Left lobe of liver (tissue), 2 donors: ENCODE measurements around the gene KRT5. TPM values are rescaled to one million over a fixed set of nuclear protein-coding genes. Genes with fewer than 3 reads are reported as not detected.
A peak's percentile ranks its signal among the peaks of the same experiment; 100 is the strongest.
"Not testable (repeated sequence)": the region's sequence is repeated elsewhere in the genome, so short reads cannot be mapped to it uniquely, and the experiment has no call there.

Experiments used
- ATAC-seq: fragments of 200-7000 bp; cut with Tn5 transposase; one replicate; pipeline ENCODE4 v1.9.1; 2020; ENCODE audit warnings: mild to moderate bottlenecking, moderate library complexity
- DNase-seq: peaks from one replicate; pipeline ENCODE4 v3.0.0-alpha.2; 2020; ENCODE audit warnings: low spot score
- total RNA-seq: library from RNA; stranded (reverse); gene quantifications from one replicate; pipeline ENCODE4 v1.2.1, GENCODE V29; 2021
- donor health status: DM: no; HTN: no; CAD: no; lungs with moderate emphysema.
- donor health status: DM: no; HTN: yes; CAD: no.

The KRT5 gene
- total RNA-seq, 1 donor from 2014 or later = not detected

DNA sequence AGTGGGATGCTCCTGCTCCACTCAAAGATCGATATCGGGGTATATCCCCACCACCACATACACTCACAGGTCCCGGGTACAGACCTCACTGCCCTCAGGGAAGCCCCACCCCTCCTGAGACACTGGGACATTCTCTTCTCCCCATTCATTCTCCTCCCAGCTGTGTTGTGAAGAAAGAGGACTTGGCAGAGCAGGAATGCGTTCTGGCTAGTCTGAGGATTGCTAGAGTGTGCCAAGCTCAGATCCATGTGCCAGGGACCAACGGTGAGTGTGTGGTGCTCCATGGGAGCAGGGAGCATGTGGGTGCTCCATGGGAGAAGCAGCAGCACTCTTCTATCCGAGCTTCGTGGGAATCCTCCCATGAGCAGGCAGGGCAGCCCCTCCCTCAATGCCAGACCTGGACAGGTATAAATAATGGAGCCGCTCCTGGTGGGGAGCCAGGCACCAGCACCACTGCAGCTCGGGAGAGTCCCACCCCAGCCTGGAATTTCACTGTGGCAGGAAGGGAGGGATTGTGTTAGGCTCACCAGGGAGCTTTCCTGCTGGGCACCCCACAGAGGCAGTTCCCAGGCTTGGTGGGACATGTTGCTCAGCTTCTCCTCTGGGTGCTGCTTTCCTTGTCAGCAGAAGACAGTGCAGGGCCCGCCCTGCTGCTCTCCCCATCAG is 2.3 kb upstream of the KRT5 start:
- no peak for ATAC-seq

DNA sequence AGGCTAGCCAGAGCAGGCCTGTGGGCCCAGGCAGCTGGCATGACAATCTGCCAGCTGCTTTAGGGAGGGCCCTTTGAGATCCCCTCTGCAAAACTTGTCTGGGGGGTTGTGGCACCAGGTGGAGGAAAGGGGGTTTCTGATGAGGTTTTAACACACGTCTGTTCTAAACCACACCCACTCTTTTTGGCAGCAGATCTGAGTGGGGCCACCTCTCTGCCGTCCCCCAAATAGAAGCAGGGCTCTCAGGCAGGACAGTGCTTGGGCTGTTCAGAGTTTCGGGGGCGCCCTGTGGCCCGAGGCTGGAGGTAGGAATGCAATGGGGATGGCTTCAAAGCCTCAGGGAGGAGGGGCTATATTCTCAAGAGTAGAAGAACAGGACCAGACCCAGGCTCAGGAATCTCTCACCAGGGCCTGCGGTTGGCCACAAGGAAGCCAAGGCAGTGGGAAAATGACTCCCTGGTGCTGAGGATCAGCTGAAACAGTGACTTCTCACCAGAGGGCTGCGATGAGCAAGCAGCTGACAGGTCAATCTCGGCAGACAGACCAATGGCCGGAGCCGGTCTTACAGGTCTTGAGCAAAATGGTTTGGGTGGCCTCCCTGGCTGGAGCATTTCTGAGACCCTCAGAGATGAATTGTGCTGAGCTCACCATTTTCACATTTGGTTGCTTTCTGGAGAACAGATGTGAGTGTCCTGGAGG is 1.5 kb upstream of the KRT5 start:
- ATAC-seq (no peak), DNase-seq (peak; percentile 19)

More for the DNA sequence above, 2.3 kb upstream of the KRT5 start:
- peak; percentile 34 for DNase-seq

DNA sequence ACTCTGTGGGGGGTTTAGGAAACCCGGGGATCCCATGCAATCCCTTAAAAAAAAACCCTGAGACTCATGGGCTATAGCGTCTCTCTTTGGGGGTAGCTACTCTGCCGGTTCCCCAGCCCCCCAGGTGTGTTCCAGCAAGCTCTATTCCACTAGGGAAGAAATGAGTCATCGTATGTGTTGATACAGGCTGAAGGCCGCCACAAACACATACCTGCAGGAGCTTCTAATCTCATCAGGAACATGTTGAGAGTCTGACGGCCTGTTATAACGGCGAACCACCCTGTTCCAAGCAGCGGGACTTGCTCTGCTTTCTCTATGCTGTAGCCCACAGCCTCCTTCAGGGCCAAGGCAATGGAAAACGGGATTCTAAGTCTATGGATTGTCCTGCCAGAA is 977 bp upstream of the KRT5 start:
- ATAC-seq (no peak), DNase-seq (peak; percentile 26)

- DNase-seq = no peak
Observed at GRCh38 chr12:52519387-52519703, 849 bp downstream of the KRT5 start.

GRCh38 chr12:52518574-52519386 is 1.4 kb downstream of the KRT5 start:
- ATAC-seq (no peak), DNase-seq (peak; percentile 36)

More at GRCh38 chr12:52519387-52519703, 849 bp downstream of the KRT5 start:
- no peak for ATAC-seq

DNA sequence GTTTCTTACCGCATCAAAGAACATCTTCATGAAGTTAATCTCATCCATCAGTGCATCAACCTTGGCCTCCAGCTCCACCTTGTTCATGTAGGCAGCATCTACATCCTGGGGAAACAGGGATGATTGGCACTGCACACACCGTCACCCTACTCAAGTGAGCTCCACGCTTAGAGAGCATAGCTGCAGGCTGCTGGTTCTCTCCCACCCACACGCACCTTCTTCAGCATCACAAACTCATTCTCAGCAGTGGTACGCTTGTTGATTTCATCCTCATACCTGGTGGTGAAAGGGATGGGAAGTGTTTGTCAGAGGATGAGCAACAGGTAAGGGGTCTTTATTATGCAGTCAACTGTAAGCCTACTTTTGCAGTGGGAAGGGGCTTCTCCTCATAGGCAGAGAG is 2.3 kb downstream of the KRT5 start:
- DNase-seq (no peak), ATAC-seq (no peak)

- no peak for ATAC-seq
- no peak for DNase-seq
Observed at GRCh38 chr12:52517005-52517835, 3.0 kb downstream of the KRT5 start.

DNA sequence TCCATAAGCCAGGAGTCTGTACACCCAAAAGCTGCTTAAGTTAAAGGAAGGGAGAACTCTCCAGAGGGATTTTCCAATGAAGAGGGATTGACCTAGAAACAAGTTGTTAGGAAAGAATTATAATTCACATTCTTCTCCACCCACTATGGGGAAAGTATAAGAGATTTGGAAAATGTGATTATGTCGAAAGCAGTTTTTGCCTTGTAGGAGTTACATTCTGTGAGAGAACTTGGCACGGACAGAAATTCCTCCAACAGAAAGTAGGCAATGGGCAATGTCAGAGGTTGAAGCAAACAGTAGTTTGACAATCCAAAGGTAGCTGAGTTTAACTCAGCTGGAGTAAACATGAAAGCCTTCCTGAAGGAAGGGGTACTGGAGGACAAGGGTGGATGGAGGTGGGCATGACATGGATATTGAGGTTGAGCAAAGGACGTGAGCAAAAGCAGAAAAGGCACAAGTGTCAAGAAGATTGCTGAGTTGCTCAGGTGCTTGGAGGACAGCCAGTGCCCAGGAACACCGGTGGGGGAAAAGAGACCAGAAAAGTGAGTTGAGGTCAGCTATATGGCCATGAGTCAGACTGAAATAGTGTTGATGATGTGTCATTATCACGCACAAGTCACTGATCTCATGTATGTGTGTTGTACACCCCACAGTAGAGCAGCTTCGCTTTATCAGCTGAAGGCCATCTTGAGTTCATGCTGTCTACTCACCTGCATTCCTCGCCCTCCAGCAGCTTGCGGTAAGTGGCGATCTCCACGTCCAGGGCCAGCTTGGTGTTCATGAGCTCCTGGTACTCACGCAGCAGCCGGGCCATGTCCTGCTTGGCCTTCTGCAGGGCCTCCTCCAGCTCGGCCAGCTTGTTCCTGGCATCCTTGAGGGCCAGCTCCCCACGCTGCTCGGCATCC is 4.0 kb downstream of the KRT5 start:
- ATAC-seq (peak; percentile 70), DNase-seq (peak; percentile 35)

- no peak for ATAC-seq
- DNase-seq = no peak
Observed at GRCh38 chr12:52515319-52515646, 4.9 kb downstream of the KRT5 start.

- DNase-seq = peak; percentile 35
- ATAC-seq = no peak
Observed at GRCh38 chr12:52514471-52515318, 5.5 kb downstream of the KRT5 start.

DNA sequence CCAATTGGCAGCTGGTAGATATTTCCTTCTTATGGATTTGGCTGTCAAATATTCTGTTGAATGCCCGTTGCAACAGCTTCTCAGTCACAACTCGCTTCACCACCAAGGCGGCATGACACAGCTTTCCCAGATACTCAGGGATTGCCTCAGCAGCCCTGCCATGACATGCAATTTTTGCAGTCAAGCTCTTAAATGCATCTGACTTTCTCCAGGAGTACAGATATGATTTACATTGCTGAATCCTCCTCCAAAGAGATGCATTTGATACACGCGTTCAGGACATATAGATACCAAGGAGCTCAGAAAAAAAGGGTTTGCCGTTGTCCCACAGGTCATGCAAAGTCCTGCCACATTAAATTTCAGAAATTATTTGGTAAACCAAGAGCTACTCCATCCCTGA is 6.5 kb downstream of the KRT5 start:
- DNase-seq (no peak), ATAC-seq (no peak)

DNA sequence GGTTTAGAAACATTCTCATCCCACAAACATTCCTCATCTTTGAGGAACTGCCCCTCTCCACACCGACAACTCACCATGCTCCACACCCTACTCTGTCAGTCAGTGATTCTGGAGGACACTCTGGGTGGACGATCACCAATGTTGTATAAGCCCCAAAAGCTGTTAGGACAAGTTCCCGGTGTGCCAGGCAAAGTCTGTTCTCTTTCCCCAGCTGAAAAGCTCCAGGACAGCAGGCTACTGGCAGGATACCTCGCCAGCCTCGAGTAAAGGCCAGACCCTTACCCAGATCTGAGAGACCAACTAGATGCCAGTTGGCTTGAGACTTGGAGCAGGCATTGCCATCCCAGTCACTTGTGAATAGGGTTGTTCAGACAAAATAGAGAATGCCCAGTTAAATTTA is 12.0 kb downstream of the KRT5 start:
- no peak for ATAC-seq
- peak; percentile 19 for DNase-seq

DNA sequence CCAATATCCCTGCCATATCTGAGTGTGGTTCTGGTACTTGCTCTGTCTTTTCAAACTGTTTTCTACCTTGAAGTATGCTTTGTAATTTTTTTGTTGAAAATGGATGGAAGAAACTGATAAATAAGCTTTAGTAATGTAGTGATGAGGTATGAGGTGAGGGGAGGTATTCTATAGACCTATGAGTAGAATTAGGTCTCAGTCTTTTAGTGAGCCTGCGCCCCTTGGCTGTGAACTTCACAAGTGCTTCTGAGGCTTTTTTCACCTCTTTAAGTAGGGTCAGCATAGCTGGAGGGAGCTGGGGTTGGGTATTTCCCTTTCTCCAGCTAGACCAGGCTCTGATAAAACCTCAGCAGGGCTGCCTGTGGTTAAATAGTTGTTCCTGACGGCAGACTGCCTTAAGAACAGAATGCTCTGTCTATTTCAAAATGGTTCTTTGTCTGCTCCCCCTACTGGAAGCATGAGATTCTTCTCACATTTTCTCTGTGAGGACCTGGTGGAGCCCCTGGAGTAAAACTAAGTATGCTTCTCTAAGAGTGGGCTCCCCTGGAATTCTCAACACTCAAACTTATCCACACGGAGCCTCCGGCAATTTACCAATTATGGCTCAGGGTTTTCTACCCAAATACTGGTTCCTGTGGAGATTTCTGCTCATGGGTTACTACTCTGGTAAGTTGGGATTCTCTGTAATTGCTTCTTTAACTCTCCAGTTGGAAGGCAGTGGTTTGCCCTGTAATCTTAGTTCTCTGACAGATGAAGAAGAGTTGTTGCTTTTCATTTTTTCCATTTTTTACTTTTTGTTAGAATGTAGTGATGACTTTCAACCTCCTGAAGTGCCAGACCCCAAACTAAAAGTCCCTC is 13.1 kb downstream of the KRT5 start:
- DNase-seq (peak; percentile 15), ATAC-seq (peak; percentile 81)

- DNase-seq = no peak
- no peak for ATAC-seq
Observed at GRCh38 chr12:52502877-52503276, 17.3 kb downstream of the KRT5 start.

DNA sequence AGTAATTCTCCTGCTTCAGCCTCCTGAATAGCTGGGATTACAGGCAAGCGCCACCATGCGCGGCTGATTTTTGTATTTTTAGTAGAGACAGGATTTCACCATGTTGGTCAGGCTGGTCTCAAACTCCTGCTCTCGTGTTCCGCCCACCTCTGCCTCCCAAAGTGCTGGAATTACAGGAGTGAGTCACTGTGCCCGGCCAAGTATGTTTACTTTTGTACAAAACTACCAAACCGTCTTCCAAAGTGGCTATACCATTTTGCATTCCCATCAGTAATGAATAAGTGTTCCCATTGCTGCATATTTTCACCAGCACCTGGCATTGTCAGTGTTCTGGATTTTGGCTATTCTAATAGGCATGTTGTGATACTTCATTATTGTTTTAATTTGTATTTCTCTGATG is 18.7 kb downstream of the KRT5 start:
- DNase-seq = no peak

DNA sequence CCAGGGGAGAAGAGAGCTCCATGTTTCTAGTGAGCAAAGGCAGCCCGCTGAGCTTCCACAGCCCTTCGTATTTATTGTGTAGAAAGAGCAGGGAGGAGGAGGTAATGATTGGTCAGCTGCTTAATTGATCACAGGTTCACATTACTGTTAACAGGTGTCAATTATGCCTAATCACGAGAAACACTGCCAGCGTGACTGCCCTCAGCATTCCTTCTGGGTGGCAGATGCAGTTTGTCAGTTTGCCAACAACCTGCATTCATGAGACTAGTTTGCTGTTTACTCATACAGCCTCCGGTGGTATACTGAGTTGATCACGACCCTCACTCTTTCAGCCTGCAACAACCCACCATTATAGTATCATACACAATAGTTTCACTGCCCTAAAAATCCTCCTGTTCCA is 19.6 kb downstream of the KRT5 start:
- ATAC-seq, DNase-seq: not testable (repeated sequence)

More for the DNA sequence above, 18.7 kb downstream of the KRT5 start:
- ATAC-seq = no peak

DNA sequence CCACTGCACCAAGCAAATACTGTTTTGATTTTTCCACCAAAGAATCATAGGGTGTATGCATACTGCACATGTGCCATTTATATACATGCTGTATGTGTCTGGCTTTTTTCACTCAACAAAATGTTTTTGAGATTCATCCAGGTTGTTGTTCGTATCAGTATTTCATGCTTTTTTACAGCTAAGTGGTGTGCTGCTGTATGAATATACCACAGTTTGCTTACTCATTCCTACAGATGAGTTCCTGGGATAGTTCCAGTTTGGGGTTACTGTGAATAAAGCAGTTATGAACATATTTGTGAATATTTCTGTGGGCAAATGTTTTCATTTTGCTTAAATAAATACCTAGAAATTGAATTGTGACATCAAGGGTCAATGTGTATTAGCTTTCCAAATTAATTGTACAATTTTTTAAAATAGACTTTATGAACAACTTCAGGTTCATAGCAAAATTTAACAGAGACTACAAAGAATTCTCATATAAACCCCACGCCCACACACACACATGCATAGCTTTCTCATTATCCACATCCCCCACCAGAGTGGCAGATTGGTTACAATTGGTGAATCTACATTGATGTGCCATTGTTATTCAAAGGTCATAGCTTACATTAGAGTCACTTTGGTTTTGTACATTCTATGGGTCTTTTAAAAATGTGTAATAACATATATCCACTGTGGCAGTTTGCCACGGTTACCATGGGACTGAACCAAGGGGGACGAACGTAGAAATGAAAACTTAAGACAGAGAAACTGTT is 20.2 kb downstream of the KRT5 start:
- no peak for DNase-seq
- no peak for ATAC-seq
